Measurements from ENCODE around the gene PCP2.

DNA sequence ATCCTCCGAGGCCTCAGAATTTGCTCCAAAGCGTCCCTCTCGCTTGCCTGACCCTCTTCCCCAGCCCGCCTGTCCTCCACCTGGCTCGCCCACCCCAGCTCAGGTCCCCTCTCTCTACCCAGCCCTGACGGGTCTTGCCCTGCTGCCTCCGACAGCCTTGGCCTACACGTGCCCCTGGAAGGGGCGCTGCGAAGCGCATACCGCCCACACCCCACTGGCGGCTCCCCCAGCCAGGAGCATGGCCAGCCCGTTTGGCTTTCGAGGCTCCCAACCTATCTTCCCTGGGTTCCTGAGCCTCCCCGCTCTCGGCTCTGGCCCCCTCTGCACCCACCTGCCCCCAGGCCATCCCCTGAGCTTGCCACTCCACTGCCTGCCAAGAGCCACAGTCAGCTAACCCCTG lies 8.7 kb downstream of the PCP2 start:
- TF ChIP-seq CTCF (IDR thresholded peaks at IDR 0.05; ENCODE audit: low read depth, low read length), result no peak
- TF ChIP-seq POLR2A (IDR thresholded peaks at IDR 0.05; ENCODE audit: extremely low read depth, insufficient read length), result no peak
- TF ChIP-seq MAX (IDR thresholded peaks at IDR 0.05; ENCODE audit: low read depth, low read length), result no peak

All from NB4 (cell line).